ENCODE data around the gene THBS2. TPM values are rescaled to one million over a fixed set of nuclear protein-coding genes. Genes with fewer than 3 reads are reported as not detected.

THBS2 gene
- total and polyA plus RNA-seq, 2 of the 8 experiments (the other 6 are each of a cell fraction or from before 2014, with no cell fraction given): 11.0 to 22.5 TPM

DNA sequence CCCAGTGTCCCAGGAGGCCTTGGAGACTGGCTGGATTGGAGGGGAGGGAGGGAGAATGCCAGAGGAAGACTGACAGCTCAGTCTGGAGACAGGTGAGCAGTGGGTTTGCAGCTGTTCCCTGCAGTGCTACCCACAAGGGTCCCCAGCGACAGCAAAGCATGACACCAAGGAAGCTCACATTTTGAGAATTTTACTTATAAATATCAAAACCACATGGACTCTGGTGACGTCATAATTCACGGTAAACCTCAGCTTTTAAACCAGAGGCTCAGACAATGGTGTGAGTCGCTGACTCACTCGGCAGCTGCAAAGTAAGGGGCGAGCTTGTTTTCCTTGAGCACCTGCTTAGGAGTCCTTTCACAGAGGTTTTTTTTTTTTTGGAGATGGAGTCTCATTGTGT, 65.2 kb downstream of the THBS2 start (continued):
- TF ChIP-seq PHF8 (conservative IDR thresholded peaks at IDR 0.05; ENCODE audit: low read depth, low read length): no peak
- TF ChIP-seq, protein P1, sequence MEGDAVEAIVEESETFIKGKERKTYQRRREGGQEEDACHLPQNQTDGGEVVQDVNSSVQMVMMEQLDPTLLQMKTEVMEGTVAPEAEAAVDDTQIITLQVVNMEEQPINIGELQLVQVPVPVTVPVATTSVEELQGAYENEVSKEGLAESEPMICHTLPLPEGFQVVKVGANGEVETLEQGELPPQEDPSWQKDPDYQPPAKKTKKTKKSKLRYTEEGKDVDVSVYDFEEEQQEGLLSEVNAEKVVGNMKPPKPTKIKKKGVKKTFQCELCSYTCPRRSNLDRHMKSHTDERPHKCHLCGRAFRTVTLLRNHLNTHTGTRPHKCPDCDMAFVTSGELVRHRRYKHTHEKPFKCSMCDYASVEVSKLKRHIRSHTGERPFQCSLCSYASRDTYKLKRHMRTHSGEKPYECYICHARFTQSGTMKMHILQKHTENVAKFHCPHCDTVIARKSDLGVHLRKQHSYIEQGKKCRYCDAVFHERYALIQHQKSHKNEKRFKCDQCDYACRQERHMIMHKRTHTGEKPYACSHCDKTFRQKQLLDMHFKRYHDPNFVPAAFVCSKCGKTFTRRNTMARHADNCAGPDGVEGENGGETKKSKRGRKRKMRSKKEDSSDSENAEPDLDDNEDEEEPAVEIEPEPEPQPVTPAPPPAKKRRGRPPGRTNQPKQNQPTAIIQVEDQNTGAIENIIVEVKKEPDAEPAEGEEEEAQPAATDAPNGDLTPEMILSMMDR (IDR thresholded peaks at IDR 0.05; ENCODE audit: control extremely low read depth in 1 of 3, insufficient read depth in 1 of 3, low read depth in 1 of 3, low read length in 3 of 3): no peak
- TF ChIP-seq TAF1 (IDR thresholded peaks at IDR 0.05; ENCODE audit: low read depth, low read length): no peak

Data from H1 (cell line).